IMR-90 (cell line): ENCODE data around the gene RARS2. TPM values are rescaled to one million over a fixed set of nuclear protein-coding genes. Genes with fewer than 3 reads are reported as not detected.
A peak's percentile ranks its signal among the peaks of the same experiment; 100 is the strongest.

ENCODE experiments used
- ATAC-seq: fragments of 200-7000 bp; cut with Tn5 transposase; 2 replicates; pipeline ENCODE4 v1.9.1; 2020; ENCODE audit warnings: low read depth, mild to moderate bottlenecking, moderate library complexity
- Bru-seq: library from RNA; stranded (reverse); fragments of 400-500 nt; gene quantifications from one replicate; lab custom pipeline; 2021; lab: Mats Ljungman, UMichigan
- BruChase-seq, 2 experiments: library from RNA; stranded (reverse); fragments of 400-500 nt; gene quantifications; one replicate each; lab custom pipeline; 2021; lab: Mats Ljungman, UMichigan
- BruUV-seq: library from RNA; stranded (reverse); fragments of 400-500 nt; replicated peaks from 2 replicates; lab custom pipeline; 2021; lab: Mats Ljungman, UMichigan
- CTCF ChIA-PET: fragments of 300-600 bp; formaldehyde crosslinking; extraction: SDS; loops from one replicate; lab custom pipeline; 2021; ENCODE audit warnings: antibody characterized with exemption; lab: Yijun Ruan, JAX
- POLR2A ChIA-PET: fragments of 300-600 bp; sonication (Branson Sonifier 250); formaldehyde crosslinking; loops from one replicate; lab custom pipeline; 2022; ENCODE audit warnings: antibody characterized with exemption; ENCODE audit not compliant: unreplicated experiment; lab: Charles Lee
- DNase-seq: peaks from one replicate; pipeline ENCODE4 v3.0.0; 2013
- H2AFZ ChIP-seq: replicated peaks from 2 replicates; pipeline ENCODE3; 2013; ENCODE audit warnings: low read length, mild to moderate bottlenecking; ENCODE audit not compliant: poor library complexity
- H2AK5ac ChIP-seq: 2 replicates; pipeline ENCODE4 v1.6.1; 2013; ENCODE audit warnings: low read depth, low read length, inconsistent platforms
- H2AK9ac ChIP-seq: replicated peaks from 2 replicates; pipeline ENCODE3; 2013; ENCODE audit warnings: mild to moderate bottlenecking, low read depth, low read length, moderate library complexity; ENCODE audit not compliant: poor library complexity
- H2BK120ac ChIP-seq: 2 replicates; pipeline ENCODE4 v1.6.1; 2013; ENCODE audit warnings: low read depth, low read length, inconsistent platforms
- H2BK15ac ChIP-seq: 3 replicates; pipeline ENCODE4 v1.6.1; 2013; ENCODE audit warnings: low read depth, low read length, inconsistent platforms
- H2BK20ac ChIP-seq: 2 replicates; pipeline ENCODE4 v1.6.1; 2013; ENCODE audit warnings: low read depth, mild to moderate bottlenecking, inconsistent platforms, low read length, moderate library complexity
- H2BK5ac ChIP-seq: 2 replicates; pipeline ENCODE4 v1.6.1; 2013; ENCODE audit warnings: mild to moderate bottlenecking, low read depth, low read length, inconsistent platforms; ENCODE audit not compliant: poor library complexity, severe bottlenecking
- H3K14ac ChIP-seq: replicated peaks from 2 replicates; pipeline ENCODE4 v1.6.1; 2013; ENCODE audit warnings: low read depth, low read length, inconsistent platforms
- H3K18ac ChIP-seq: 2 replicates; pipeline ENCODE4 v1.6.1; 2013; ENCODE audit warnings: low read depth, low read length, control low read depth
- H3K23ac ChIP-seq: 2 replicates; pipeline ENCODE4 v1.6.1; 2013; ENCODE audit warnings: low read depth, low read length, inconsistent platforms
- H3K27ac ChIP-seq: 2 replicates; pipeline ENCODE4 v1.5.1; 2013; ENCODE audit warnings: mild to moderate bottlenecking, control low read depth, low read length; ENCODE audit not compliant: insufficient read depth
- H3K27me3 ChIP-seq: 2 replicates; pipeline ENCODE4 v1.6.1; 2013; ENCODE audit warnings: low read length; ENCODE audit not compliant: control insufficient read depth, insufficient read depth
- H3K36me3 ChIP-seq: 2 replicates; pipeline ENCODE4 v1.6.1; 2013; ENCODE audit warnings: low read length, mixed read lengths; ENCODE audit not compliant: control insufficient read depth, insufficient read depth
- H3K4ac ChIP-seq: 2 replicates; pipeline ENCODE4 v1.6.1; 2013; ENCODE audit warnings: low read depth, low read length, inconsistent platforms
- H3K4me1 ChIP-seq: 2 replicates; pipeline ENCODE4 v1.6.1; 2013; ENCODE audit warnings: low read length, mixed read lengths; ENCODE audit not compliant: control insufficient read depth, insufficient read depth
- H3K4me2 ChIP-seq: 2 replicates; pipeline ENCODE4 v1.6.1; 2013; ENCODE audit warnings: low read depth, mild to moderate bottlenecking, control low read depth, low read length, moderate library complexity
- H3K4me3 ChIP-seq: 2 replicates; pipeline ENCODE4 v1.5.1; 2013; ENCODE audit warnings: low read depth, mild to moderate bottlenecking, control low read depth, low read length, moderate library complexity; ENCODE audit not compliant: insufficient read depth
- H3K56ac ChIP-seq: 2 replicates; pipeline ENCODE4 v1.6.1; 2013; ENCODE audit warnings: low read length, inconsistent platforms; ENCODE audit not compliant: insufficient read depth; ENCODE audit errors: extremely low read depth
- H3K79me1 ChIP-seq, 2 experiments: 2 replicates each; pipeline ENCODE4 v1.6.1; 2013; ENCODE audit warnings: low read length in 2 of 2, inconsistent platforms in 1 of 2, low read depth in 1 of 2
- H3K9ac ChIP-seq: 2 replicates; pipeline ENCODE4 v1.6.1; 2013; ENCODE audit warnings: low read depth, low read length, control low read depth
- H3K9me1 ChIP-seq: 2 replicates; pipeline ENCODE4 v1.6.1; 2013; ENCODE audit warnings: low read length, inconsistent platforms; ENCODE audit not compliant: insufficient read depth
- H3K9me3 ChIP-seq: 2 replicates; pipeline ENCODE4 v1.6.1; 2013; ENCODE audit warnings: low read length; ENCODE audit not compliant: control insufficient read depth, insufficient read depth
- H4K20me1 ChIP-seq: 2 replicates; pipeline ENCODE4 v1.6.1; 2013; ENCODE audit warnings: low read length, inconsistent platforms; ENCODE audit not compliant: insufficient read depth
- H4K5ac ChIP-seq: 2 replicates; pipeline ENCODE4 v1.6.1; 2013; ENCODE audit warnings: mild to moderate bottlenecking, low read depth, low read length, control low read depth
- H4K8ac ChIP-seq, 2 experiments: 2 replicates each; pipeline ENCODE4 v1.6.1; 2013; ENCODE audit warnings: low read depth in 2 of 2, low read length in 2 of 2, control low read depth in 1 of 2, inconsistent platforms in 1 of 2
- H4K91ac ChIP-seq: 2 replicates; pipeline ENCODE4 v1.6.1; 2013; ENCODE audit warnings: low read depth, low read length, inconsistent platforms; ENCODE audit not compliant: insufficient read depth
- CHD1 ChIP-seq: IDR thresholded peaks from 2 replicates; pipeline ENCODE4 v1.6.1; 2012; ENCODE audit warnings: low read depth, low read length, improper control_type of control experiment
- MAFK ChIP-seq: IDR thresholded peaks from 2 replicates; pipeline ENCODE4 v1.6.1; 2012; ENCODE audit warnings: low read depth, low read length, improper control_type of control experiment
- MAZ ChIP-seq: IDR thresholded peaks from 2 replicates; pipeline ENCODE4 v1.6.1; 2012; ENCODE audit warnings: low read depth, mild to moderate bottlenecking, low read length, improper control_type of control experiment, moderate library complexity, borderline replicate concordance
- MXI1 ChIP-seq: IDR thresholded peaks from 2 replicates; pipeline ENCODE4 v1.6.1; 2012; ENCODE audit warnings: low read depth, mild to moderate bottlenecking, low read length, moderate library complexity, borderline replicate concordance
- POLR2A ChIP-seq: IDR thresholded peaks from 2 replicates; pipeline ENCODE4 v1.6.1; 2012; ENCODE audit warnings: mild to moderate bottlenecking, low read depth, low read length
- RCOR1 ChIP-seq: IDR thresholded peaks from 2 replicates; pipeline ENCODE4 v1.6.1; 2012; ENCODE audit warnings: mild to moderate bottlenecking, low read length, improper control_type of control experiment; ENCODE audit not compliant: insufficient replicate concordance
- WGBS, 2 experiments: methylation state at CpG; one replicate each; pipeline versions ENCODE4 v1.1.5 to v1.1.7; 2013; ENCODE audit warnings: missing lambda C conversion rate in 2 of 2; ENCODE audit not compliant: insufficient read length in 1 of 2; ENCODE audit errors: extremely low coverage in 2 of 2; 5-methylcytosine and 5-hydroxymethylcytosine counted together
- dilution Hi-C: fragments of 300-500 bp; cut with HindIII; formaldehyde crosslinking; loops from one replicate; pipeline ENCODE4 v1.14.3; 2018; ENCODE audit warnings: low sequenced_read_pairs; ENCODE audit not compliant: unreplicated experiment
- in situ Hi-C: fragments of 300-500 bp; cut with MboI; formaldehyde crosslinking; loops from 3 replicates; pipeline ENCODE4 v1.14.3; 2019; ENCODE audit warnings: low sequenced_read_pairs, inconsistent platforms, mixed read lengths
- intact Hi-C: fragments of 100-400 bp; cut with micrococcal nuclease; formaldehyde crosslinking; loops from 2 replicates; pipeline ENCODE4 v1.10.0; 2022
- long read RNA-seq: library from polyadenylated mRNA; unstranded; transcript quantifications from one replicate; pipeline ENCODE4 v2.0.0, GENCODE V29; 2021; ENCODE audit not compliant: unreplicated experiment
- polyA plus RNA-seq, 3 experiments: library from polyadenylated mRNA; depleted of rRNA; stranded (reverse); fragments of >200 nt; gene quantifications; 2 replicates each; pipeline ENCODE4 v1.2.3, GENCODE V29; 2012; ENCODE audit warnings: low replicate concordance in 1 of 3
- total RNA-seq: library from RNA; depleted of rRNA; stranded (reverse); fragments of >200 nt; gene quantifications from 2 replicates; pipeline ENCODE4 v1.2.3, GENCODE V29; 2012; rRNA removed
- TF ChIP-seq, protein P1 (sequence below): fragments of 150-350 bp; IDR thresholded peaks from 2 replicates; pipeline ENCODE4 v1.6.1; 2017; ENCODE audit warnings: mild to moderate bottlenecking, antibody characterized with exemption, low read length, low read depth
- TF ChIP-seq, protein P2 (sequence below): conservative IDR thresholded peaks from 2 replicates; pipeline ENCODE4 v1.5.1; 2012; ENCODE audit warnings: mild to moderate bottlenecking, low read depth, low read length, improper control_type of control experiment

RARS2 gene, protein sequence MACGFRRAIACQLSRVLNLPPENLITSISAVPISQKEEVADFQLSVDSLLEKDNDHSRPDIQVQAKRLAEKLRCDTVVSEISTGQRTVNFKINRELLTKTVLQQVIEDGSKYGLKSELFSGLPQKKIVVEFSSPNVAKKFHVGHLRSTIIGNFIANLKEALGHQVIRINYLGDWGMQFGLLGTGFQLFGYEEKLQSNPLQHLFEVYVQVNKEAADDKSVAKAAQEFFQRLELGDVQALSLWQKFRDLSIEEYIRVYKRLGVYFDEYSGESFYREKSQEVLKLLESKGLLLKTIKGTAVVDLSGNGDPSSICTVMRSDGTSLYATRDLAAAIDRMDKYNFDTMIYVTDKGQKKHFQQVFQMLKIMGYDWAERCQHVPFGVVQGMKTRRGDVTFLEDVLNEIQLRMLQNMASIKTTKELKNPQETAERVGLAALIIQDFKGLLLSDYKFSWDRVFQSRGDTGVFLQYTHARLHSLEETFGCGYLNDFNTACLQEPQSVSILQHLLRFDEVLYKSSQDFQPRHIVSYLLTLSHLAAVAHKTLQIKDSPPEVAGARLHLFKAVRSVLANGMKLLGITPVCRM
- total RNA-seq (33.0 and 56.9 TPM in 2 replicates), polyA plus RNA-seq (2012; rRNA removed) (16.2 and 19.9 TPM in 2 replicates), Bru-seq, nascent RNA (percentile 96 among the genes with signal in this experiment), BruChase-seq, experiment 1, labeled RNA remaining after a 6-hour chase (percentile 94 among the genes with signal in this experiment), BruChase-seq, experiment 2, labeled RNA remaining after a 2-hour chase (percentile 96 among the genes with signal in this experiment)
- 1.8 and 2.7 TPM in 2 replicates for polyA plus RNA-seq (2012; cell fraction: cytosol; rRNA removed)
- 2.3 and 30.1 TPM in 2 replicates for polyA plus RNA-seq (2012; cell fraction: nucleus; rRNA removed; ENCODE audit: low replicate concordance)
- long read RNA-seq, transcript RARS2-201 (20 exons, 1,818 nt) = major isoform, 79 of 237 reads
- long read RNA-seq, partial matches to known transcripts = 32 of 237 reads
- long read RNA-seq, other reads (novel, unspliced or antisense) = 126 of 237 reads

DNA sequence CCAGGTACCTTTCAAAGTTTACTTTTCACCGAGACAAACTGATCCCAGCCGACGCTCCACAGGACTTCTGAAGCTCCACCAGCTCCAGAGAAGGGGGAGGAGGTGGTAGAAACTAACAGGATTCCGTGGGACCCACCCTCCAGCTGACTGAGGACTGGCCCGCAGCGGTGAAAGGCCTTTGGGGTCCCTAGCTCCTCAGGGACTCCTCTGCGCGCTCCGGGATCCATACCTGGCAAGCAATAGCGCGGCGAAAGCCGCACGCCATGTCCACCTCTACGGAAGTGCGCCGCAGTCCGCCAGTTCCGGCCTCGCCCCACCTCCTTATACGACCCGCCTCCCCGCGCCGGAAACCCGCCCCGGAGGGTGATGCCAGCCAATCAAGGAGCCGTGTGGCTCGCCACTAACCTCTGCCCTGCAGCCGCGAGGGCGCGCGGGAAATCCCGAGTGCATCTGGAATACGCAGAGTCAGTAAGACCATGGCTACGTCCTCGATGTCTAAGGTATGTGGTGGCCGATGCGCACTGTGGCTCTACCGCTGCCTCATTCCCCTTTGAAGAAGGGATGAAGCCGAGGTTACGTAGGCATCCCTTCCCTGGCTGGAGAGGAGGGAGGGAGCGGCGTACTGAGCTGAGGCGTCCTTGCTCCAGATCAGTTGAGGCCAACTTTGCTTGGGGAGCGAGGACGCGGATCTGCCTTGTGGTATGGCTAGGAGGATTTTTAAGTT lies at the start of gene RARS2, which contains the start of gene ORC3:
TSS of gene RARS2 (minus strand) at position 295 of the 724 bp plus-strand sequence. CDS start at position 265, 30 bp downstream.
TSS of gene ORC3 (plus strand) at position 443 of the 724 bp plus-strand sequence. CDS start at position 477, 34 bp downstream.
- CTCF ChIA-PET = no interaction called here
- peak within 1 kb of the TSS; percentile 97 for H2AK5ac ChIP-seq
- dilution Hi-C loops = no loop called here

More for the DNA sequence above, at the start of gene RARS2, which contains the start of gene ORC3:
- Histone ChIP-seq H2BK120ac (peak within 1 kb of the TSS; percentile 62), H4K5ac (peak within 1 kb of the TSS; percentile 79), H3K56ac (peak within 1 kb of the TSS; percentile 87), H3K36me3 (peaks cover 2% of the 10 kb centered on the region; the same call in 1 of the 2 replicates), H4K8ac (peak within 1 kb of the TSS; percentile 63 to 92), H3K27ac (peak within 1 kb of the TSS; percentile 90), H2AFZ (peak within 1 kb of the TSS; percentile 99), H3K18ac (peak within 1 kb of the TSS; percentile 80), H3K4me1 (peaks cover 2% of the 10 kb centered on the region), H3K4me3 (peak within 1 kb of the TSS; percentile 77), H2BK20ac (peak within 1 kb of the TSS; percentile 15; the same call in 1 of the 2 replicates), H3K23ac (peak within 1 kb of the TSS; percentile 91), H4K91ac (peak within 1 kb of the TSS; percentile 82), H3K9me1 (peaks cover 3% of the 10 kb centered on the region; the same call in 1 of the 2 replicates), H2BK15ac (peak within 1 kb of the TSS; percentile 7; the same call in 1 of the 3 replicates), H2AK9ac (peak within 1 kb of the TSS; percentile 93), H3K79me1 (peaks cover 23 to 53% of the 10 kb centered on the region in 2 experiments), H3K9me3 (no peaks in the 10 kb centered on the region), H3K14ac (peak within 1 kb of the TSS; percentile 98), H3K4me2 (peak within 1 kb of the TSS; percentile 99), H3K27me3 (no peaks in the 10 kb centered on the region), H2BK5ac (peak within 1 kb of the TSS; percentile 87), H3K4ac (peak within 1 kb of the TSS; percentile 97), H4K20me1 (peaks cover 24% of the 10 kb centered on the region), H3K9ac (peak within 1 kb of the TSS; percentile 96)
- DNase-seq (peak; percentile 92), ATAC-seq (peak; percentile 99)
- BruUV-seq = no TSS peak
- in situ Hi-C loops = no loop called here
- intact Hi-C loops = loop anchor here (1.0 to 5.0 kb wide), 4 partner anchors 38 to 117 kb away; partner anchors contain the start of gene SLC35A1
- POLR2A ChIA-PET = interaction anchor here (0.7 kb wide), 1 partner anchor 1136 kb away, joined by 7 read pairs; no protein-coding TSS in a partner anchor
- TF ChIP-seq RCOR1 = peak; percentile 24
- peak; percentile 94 for TF ChIP-seq POLR2A
- TF ChIP-seq, protein P1, sequence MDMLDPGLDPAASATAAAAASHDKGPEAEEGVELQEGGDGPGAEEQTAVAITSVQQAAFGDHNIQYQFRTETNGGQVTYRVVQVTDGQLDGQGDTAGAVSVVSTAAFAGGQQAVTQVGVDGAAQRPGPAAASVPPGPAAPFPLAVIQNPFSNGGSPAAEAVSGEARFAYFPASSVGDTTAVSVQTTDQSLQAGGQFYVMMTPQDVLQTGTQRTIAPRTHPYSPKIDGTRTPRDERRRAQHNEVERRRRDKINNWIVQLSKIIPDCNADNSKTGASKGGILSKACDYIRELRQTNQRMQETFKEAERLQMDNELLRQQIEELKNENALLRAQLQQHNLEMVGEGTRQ = no peak
- TF ChIP-seq, protein P2, sequence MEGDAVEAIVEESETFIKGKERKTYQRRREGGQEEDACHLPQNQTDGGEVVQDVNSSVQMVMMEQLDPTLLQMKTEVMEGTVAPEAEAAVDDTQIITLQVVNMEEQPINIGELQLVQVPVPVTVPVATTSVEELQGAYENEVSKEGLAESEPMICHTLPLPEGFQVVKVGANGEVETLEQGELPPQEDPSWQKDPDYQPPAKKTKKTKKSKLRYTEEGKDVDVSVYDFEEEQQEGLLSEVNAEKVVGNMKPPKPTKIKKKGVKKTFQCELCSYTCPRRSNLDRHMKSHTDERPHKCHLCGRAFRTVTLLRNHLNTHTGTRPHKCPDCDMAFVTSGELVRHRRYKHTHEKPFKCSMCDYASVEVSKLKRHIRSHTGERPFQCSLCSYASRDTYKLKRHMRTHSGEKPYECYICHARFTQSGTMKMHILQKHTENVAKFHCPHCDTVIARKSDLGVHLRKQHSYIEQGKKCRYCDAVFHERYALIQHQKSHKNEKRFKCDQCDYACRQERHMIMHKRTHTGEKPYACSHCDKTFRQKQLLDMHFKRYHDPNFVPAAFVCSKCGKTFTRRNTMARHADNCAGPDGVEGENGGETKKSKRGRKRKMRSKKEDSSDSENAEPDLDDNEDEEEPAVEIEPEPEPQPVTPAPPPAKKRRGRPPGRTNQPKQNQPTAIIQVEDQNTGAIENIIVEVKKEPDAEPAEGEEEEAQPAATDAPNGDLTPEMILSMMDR = peak; percentile 3; the same call in 1 of the 2 replicates
- TF ChIP-seq MAZ = peak; percentile 98
- no peak for TF ChIP-seq CHD1
- peak; percentile 92 for TF ChIP-seq MXI1
- peak; percentile 32 for TF ChIP-seq MAFK
- 0% methylated on average over 17 of the region's 49 CpGs; no CpG with 5 or more reads in 1 of the 2 experiments for WGBS, 2 experiments
